Endothelial cell of umbilical vein (primary cell): ENCODE measurements around the gene CTBP2.

Source experiments
- EZH2 ChIP-seq: IDR thresholded peaks from 2 replicates; pipeline ENCODE4 v1.6.1; 2012; ENCODE audit warnings: borderline replicate concordance, low read depth, mild to moderate bottlenecking, moderate library complexity, low read length, inconsistent platforms; ENCODE audit not compliant: severe bottlenecking
- FOS ChIP-seq: IDR thresholded peaks from 2 replicates; pipeline ENCODE4 v1.6.1; 2011; ENCODE audit warnings: mild to moderate bottlenecking, low read length, moderate library complexity, borderline replicate concordance; ENCODE audit not compliant: insufficient read depth
- POLR2A ChIP-seq: IDR thresholded peaks from 2 replicates; pipeline ENCODE4 v1.6.1; 2012; ENCODE audit warnings: low read depth, mild to moderate bottlenecking, control low read depth, low read length
- TF ChIP-seq, protein P1 (sequence below), 2 donors: IDR thresholded peaks; 1 replicate in 1 of 2; 2 replicates in 1 of 2; pipeline ENCODE4 v1.5.1; 2011; ENCODE audit warnings: low read length in 2 of 2, mild to moderate bottlenecking in 2 of 2, moderate library complexity in 2 of 2, control low read depth in 1 of 2, inconsistent platforms in 1 of 2, low read depth in 1 of 2; ENCODE audit not compliant: insufficient read depth in 1 of 2; ENCODE audit errors: extremely low read depth in 1 of 2

DNA sequence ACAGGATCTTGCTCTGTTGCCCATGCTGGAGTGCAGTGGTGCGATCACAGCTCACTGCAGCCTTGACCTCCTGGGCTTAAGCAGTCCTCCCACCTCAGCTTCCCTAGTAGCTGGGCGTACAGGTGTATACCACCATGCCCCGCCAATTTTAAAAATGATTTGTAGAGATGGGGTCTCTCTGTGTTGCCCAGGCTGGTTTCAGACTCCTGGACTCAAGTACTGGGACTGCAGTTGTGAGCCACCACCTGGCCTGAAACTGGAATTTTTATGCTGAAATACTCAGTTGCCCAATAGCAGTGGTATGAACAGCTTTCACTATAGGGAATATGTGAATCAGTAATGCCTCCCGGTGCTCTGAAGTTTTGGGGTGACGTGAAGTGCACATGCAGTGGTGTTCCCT, 210.8 kb downstream of the CTBP2 start:
- TF ChIP-seq, protein P1, sequence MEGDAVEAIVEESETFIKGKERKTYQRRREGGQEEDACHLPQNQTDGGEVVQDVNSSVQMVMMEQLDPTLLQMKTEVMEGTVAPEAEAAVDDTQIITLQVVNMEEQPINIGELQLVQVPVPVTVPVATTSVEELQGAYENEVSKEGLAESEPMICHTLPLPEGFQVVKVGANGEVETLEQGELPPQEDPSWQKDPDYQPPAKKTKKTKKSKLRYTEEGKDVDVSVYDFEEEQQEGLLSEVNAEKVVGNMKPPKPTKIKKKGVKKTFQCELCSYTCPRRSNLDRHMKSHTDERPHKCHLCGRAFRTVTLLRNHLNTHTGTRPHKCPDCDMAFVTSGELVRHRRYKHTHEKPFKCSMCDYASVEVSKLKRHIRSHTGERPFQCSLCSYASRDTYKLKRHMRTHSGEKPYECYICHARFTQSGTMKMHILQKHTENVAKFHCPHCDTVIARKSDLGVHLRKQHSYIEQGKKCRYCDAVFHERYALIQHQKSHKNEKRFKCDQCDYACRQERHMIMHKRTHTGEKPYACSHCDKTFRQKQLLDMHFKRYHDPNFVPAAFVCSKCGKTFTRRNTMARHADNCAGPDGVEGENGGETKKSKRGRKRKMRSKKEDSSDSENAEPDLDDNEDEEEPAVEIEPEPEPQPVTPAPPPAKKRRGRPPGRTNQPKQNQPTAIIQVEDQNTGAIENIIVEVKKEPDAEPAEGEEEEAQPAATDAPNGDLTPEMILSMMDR (IDR thresholded peaks at IDR 0.05; ENCODE audit: extremely low read depth in 1 of 2, insufficient read depth in 1 of 2, low read depth in 1 of 2, low read length in 2 of 2): no peak
- TF ChIP-seq EZH2 (no peak), POLR2A (no peak), FOS (no peak)
